HepG2 (cell line): ENCODE results near the gene JTB. TPM values are rescaled to one million over a fixed set of nuclear protein-coding genes. Genes with fewer than 3 reads are reported as not detected.

Experiments
- AKAP8 ChIP-seq: sonication (generic); formaldehyde crosslinking; IDR thresholded peaks from 2 replicates; pipeline ENCODE4 v1.5.1; 2020; ENCODE audit warnings: mild to moderate bottlenecking, missing genetic modification reagents
- IRF9 ChIP-seq: sonication (generic); formaldehyde crosslinking; IDR thresholded peaks from 2 replicates; pipeline ENCODE4 v1.8.0; 2022; ENCODE audit warnings: missing genetic modification reagents, mild to moderate bottlenecking, borderline replicate concordance
- MATR3 ChIP-seq: sonication (generic); formaldehyde crosslinking; IDR thresholded peaks from 2 replicates; pipeline ENCODE4 v1.4.0; 2020; ENCODE audit warnings: missing genetic modification reagents
- NFE2L1 ChIP-seq: sonication (generic); formaldehyde crosslinking; IDR thresholded peaks from 2 replicates; pipeline ENCODE4 v1.4.0; 2020; ENCODE audit warnings: missing genetic modification reagents, mild to moderate bottlenecking, borderline replicate concordance
- NFRKB ChIP-seq: fragments of 450-650 bp; IDR thresholded peaks from 2 replicates; pipeline ENCODE4 v1.6.1; 2017
- NFYC ChIP-seq: IDR thresholded peaks from 2 replicates; pipeline ENCODE4 v1.6.1; 2016; ENCODE audit warnings: missing genetic modification reagents, missing compliant biosample characterization
- NR2F1 ChIP-seq, 2 experiments: fragments of 450-650 bp in 1 of 2; formaldehyde crosslinking in 1 of 2; IDR thresholded peaks; 2 replicates each; pipeline versions ENCODE4 v1.5.0 to v1.6.1; 2016 to 2020; ENCODE audit warnings: mild to moderate bottlenecking in 1 of 2, missing compliant biosample characterization in 1 of 2, missing genetic modification reagents in 1 of 2, moderate library complexity in 1 of 2
- PCBP1 ChIP-seq: fragments of 200-400 bp; formaldehyde crosslinking; IDR thresholded peaks from 2 replicates; pipeline ENCODE4 v1.6.1; 2017; ENCODE audit warnings: mild to moderate bottlenecking, low read depth, low read length, borderline replicate concordance
- PHF20 ChIP-seq: sonication (generic); formaldehyde crosslinking; IDR thresholded peaks from 2 replicates; pipeline ENCODE4 v1.5.0; 2020; ENCODE audit warnings: mild to moderate bottlenecking, missing genetic modification reagents
- POGK ChIP-seq: sonication (generic); formaldehyde crosslinking; conservative IDR thresholded peaks from 2 replicates; pipeline ENCODE4 v1.8.0; 2022; ENCODE audit warnings: mild to moderate bottlenecking, moderate library complexity, missing genetic modification reagents
- PRDM15 ChIP-seq: sonication (generic); formaldehyde crosslinking; IDR thresholded peaks from 2 replicates; pipeline ENCODE4 v1.4.0; 2020; ENCODE audit warnings: missing genetic modification reagents
- RNF2 ChIP-seq: fragments of 450-650 bp; conservative IDR thresholded peaks from 2 replicates; pipeline ENCODE4 v1.6.1; 2016; ENCODE audit warnings: low read depth
- SMAD1 ChIP-seq: sonication (generic); formaldehyde crosslinking; IDR thresholded peaks from 2 replicates; pipeline ENCODE4 v1.4.0; 2020; ENCODE audit warnings: missing genetic modification reagents, low read depth, mild to moderate bottlenecking, borderline replicate concordance
- SMYD3 ChIP-seq: sonication (generic); formaldehyde crosslinking; IDR thresholded peaks from 2 replicates; pipeline ENCODE4 v1.8.1; 2023; ENCODE audit warnings: mild to moderate bottlenecking, missing genetic modification reagents
- ZFP36L2 ChIP-seq: sonication (generic); formaldehyde crosslinking; IDR thresholded peaks from 2 replicates; pipeline ENCODE4 v1.4.0; 2020; ENCODE audit warnings: missing genetic modification reagents
- ZNF556 ChIP-seq: sonication (generic); formaldehyde crosslinking; IDR thresholded peaks from 2 replicates; pipeline ENCODE4 v1.4.0; 2020; ENCODE audit warnings: mild to moderate bottlenecking, missing genetic modification reagents, borderline replicate concordance
- ZNF619 ChIP-seq: sonication (generic); formaldehyde crosslinking; IDR thresholded peaks from 2 replicates; pipeline ENCODE4 v1.4.0; 2020; ENCODE audit warnings: mild to moderate bottlenecking, missing genetic modification reagents
- ZNF75D ChIP-seq: sonication (generic); formaldehyde crosslinking; IDR thresholded peaks from 2 replicates; pipeline ENCODE4 v1.8.1; 2023; ENCODE audit warnings: missing genetic modification reagents, mild to moderate bottlenecking, borderline replicate concordance
- ZNF768 ChIP-seq: sonication (generic); formaldehyde crosslinking; IDR thresholded peaks from 2 replicates; pipeline ENCODE4 v1.4.0; 2020; ENCODE audit warnings: missing genetic modification reagents
- polyA plus RNA-seq, 8 experiments: library from polyadenylated mRNA; depleted of rRNA in 3 of 8; stranded (reverse) in 7 of 8; unstranded in 1 of 8; fragments of >200 nt; fragmentation: Illumina TruSeq in 4 of 8; extraction: Trizol in 4 of 8; gene quantifications; 2 replicates each; pipeline versions ENCODE4 v1.2.1 to v1.2.3, GENCODE V29; 2011 to 2016; ENCODE audit warnings: low read depth in 4 of 8, missing spikeins in 1 of 8, mixed read lengths in 1 of 8; ENCODE audit not compliant: insufficient read depth in 1 of 8
- total RNA-seq, 5 experiments: library from RNA; depleted of rRNA; stranded (reverse); fragments of >200 nt; fragmentation: Illumina TruSeq; extraction: Trizol; gene quantifications; 2 replicates each; pipeline ENCODE4 v1.2.3, GENCODE V29; 2016; ENCODE audit warnings: low read depth in 1 of 5
- TF ChIP-seq, protein P1 (sequence below): fragments of 450-650 bp; IDR thresholded peaks from 2 replicates; pipeline ENCODE4 v1.6.1; 2017; ENCODE audit warnings: mild to moderate bottlenecking
- TF ChIP-seq, protein P2 (sequence below): sonication (generic); formaldehyde crosslinking; IDR thresholded peaks from 2 replicates; pipeline ENCODE4 v1.4.0; 2020; ENCODE audit warnings: mild to moderate bottlenecking, missing genetic modification reagents

The JTB gene
- total and polyA plus RNA-seq, 2 of the 13 experiments (the other 11 are each of a cell fraction or from before 2014, with no cell fraction given) = 96.7 to 99.2 TPM

GRCh38 chr1:153946622-153947241 is 30.7 kb downstream of the JTB start, which contains the start of gene DENND4B (continued):
- TF ChIP-seq POGK (CRISPR knock-in tag) (0 out of 2 replicates have a peak, but pooled peaks have one; percentile 52), MATR3 (CRISPR knock-in tag) (no peak), IRF9 (CRISPR knock-in tag) (no peak), ZNF768 (peak; percentile 38; the same call in 1 of the 2 replicates), PCBP1 (no peak), SMYD3 (CRISPR knock-in tag) (no peak), PHF20 (no peak), ZNF619 (no peak), ZFP36L2 (CRISPR knock-in tag) (0 out of 2 replicates have a peak, but pooled peaks have one; percentile 54), NFRKB (no peak), ZNF75D (CRISPR knock-in tag) (no peak), RNF2 (no peak), NFYC (CRISPR knock-in tag) (no peak; the same call in 1 of the 2 replicates), SMAD1 (CRISPR knock-in tag) (no peak), NFE2L1 (CRISPR knock-in tag) (no peak), PRDM15 (CRISPR knock-in tag) (no peak), NR2F1 (CRISPR knock-in tag; IDR thresholded peaks at IDR 0.05) (peak; percentile 52 to 64; a peak in 3 of 4 replicates), ZNF556 (peak; percentile 83), AKAP8 (CRISPR knock-in tag) (no peak)
- TF ChIP-seq, protein P1, sequence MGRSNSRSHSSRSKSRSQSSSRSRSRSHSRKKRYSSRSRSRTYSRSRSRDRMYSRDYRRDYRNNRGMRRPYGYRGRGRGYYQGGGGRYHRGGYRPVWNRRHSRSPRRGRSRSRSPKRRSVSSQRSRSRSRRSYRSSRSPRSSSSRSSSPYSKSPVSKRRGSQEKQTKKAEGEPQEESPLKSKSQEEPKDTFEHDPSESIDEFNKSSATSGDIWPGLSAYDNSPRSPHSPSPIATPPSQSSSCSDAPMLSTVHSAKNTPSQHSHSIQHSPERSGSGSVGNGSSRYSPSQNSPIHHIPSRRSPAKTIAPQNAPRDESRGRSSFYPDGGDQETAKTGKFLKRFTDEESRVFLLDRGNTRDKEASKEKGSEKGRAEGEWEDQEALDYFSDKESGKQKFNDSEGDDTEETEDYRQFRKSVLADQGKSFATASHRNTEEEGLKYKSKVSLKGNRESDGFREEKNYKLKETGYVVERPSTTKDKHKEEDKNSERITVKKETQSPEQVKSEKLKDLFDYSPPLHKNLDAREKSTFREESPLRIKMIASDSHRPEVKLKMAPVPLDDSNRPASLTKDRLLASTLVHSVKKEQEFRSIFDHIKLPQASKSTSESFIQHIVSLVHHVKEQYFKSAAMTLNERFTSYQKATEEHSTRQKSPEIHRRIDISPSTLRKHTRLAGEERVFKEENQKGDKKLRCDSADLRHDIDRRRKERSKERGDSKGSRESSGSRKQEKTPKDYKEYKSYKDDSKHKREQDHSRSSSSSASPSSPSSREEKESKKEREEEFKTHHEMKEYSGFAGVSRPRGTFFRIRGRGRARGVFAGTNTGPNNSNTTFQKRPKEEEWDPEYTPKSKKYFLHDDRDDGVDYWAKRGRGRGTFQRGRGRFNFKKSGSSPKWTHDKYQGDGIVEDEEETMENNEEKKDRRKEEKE = no peak
- TF ChIP-seq, protein P2, sequence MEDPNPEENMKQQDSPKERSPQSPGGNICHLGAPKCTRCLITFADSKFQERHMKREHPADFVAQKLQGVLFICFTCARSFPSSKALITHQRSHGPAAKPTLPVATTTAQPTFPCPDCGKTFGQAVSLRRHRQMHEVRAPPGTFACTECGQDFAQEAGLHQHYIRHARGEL (CRISPR knock-in tag) = no peak
